22Rv1 (cell line): ENCODE measurements around the gene OST4.

Source experiments
- ZFX ChIP-seq: fragments of 450-650 bp; IDR thresholded peaks from 2 replicates; pipeline ENCODE4 v1.6.1; 2017; ENCODE audit warnings: antibody characterized with exemption, borderline replicate concordance
- TF ChIP-seq, protein P1 (sequence below): fragments of 450-650 bp; IDR thresholded peaks from 2 replicates; pipeline ENCODE4 v1.5.1; 2017; ENCODE audit warnings: mild to moderate bottlenecking

DNA sequence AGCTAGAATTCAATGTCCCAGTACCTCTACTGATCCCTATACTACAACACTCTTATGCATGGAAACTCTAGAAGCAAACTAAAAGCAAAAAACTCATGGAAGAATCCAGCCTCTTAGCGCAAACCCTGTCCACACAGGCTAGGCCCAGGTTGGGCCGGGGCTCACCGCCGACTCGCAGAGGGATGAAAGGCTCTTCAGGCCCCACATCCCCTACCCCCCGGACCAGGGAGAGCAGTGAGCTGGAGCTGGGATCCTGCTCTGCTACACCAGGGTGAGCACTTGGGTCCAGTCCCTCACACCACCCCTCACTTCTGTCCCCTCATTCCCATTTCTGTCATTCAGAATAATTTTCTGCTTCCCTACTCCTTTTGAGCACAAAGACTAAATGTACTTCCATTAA lies 2.0 kb downstream of the OST4 start:
- TF ChIP-seq, protein P1, sequence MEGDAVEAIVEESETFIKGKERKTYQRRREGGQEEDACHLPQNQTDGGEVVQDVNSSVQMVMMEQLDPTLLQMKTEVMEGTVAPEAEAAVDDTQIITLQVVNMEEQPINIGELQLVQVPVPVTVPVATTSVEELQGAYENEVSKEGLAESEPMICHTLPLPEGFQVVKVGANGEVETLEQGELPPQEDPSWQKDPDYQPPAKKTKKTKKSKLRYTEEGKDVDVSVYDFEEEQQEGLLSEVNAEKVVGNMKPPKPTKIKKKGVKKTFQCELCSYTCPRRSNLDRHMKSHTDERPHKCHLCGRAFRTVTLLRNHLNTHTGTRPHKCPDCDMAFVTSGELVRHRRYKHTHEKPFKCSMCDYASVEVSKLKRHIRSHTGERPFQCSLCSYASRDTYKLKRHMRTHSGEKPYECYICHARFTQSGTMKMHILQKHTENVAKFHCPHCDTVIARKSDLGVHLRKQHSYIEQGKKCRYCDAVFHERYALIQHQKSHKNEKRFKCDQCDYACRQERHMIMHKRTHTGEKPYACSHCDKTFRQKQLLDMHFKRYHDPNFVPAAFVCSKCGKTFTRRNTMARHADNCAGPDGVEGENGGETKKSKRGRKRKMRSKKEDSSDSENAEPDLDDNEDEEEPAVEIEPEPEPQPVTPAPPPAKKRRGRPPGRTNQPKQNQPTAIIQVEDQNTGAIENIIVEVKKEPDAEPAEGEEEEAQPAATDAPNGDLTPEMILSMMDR: no peak
- TF ChIP-seq ZFX: no peak
